BLaER1 (cell line): Measurements from ENCODE around the gene KCTD17.

Experiments
- H3K27ac ChIP-seq: shearing (Covaris generic); formaldehyde crosslinking; 2 replicates; pipeline ENCODE4 v1.8.1; 2022
- H3K27me3 ChIP-seq: shearing (Covaris generic); formaldehyde crosslinking; 2 replicates; pipeline ENCODE4 v1.8.1; 2022
- H3K36me3 ChIP-seq: shearing (Covaris generic); formaldehyde crosslinking; 2 replicates; pipeline ENCODE4 v1.8.1; 2022
- H3K4me1 ChIP-seq: shearing (Covaris generic); formaldehyde crosslinking; 2 replicates; pipeline ENCODE4 v1.8.1; 2022
- H3K4me2 ChIP-seq: shearing (Covaris generic); formaldehyde crosslinking; 2 replicates; pipeline ENCODE4 v1.8.1; 2022
- H3K4me3 ChIP-seq: shearing (Covaris generic); formaldehyde crosslinking; 2 replicates; pipeline ENCODE4 v1.8.1; 2022
- H3K9ac ChIP-seq: shearing (Covaris generic); formaldehyde crosslinking; 2 replicates; pipeline ENCODE4 v1.8.1; 2022
- H3K9me3 ChIP-seq: shearing (Covaris generic); formaldehyde crosslinking; 2 replicates; pipeline ENCODE4 v1.8.1; 2022
- H4K20me1 ChIP-seq: shearing (Covaris generic); formaldehyde crosslinking; 2 replicates; pipeline ENCODE4 v1.8.1; 2022
- Cebpa-rat ChIP-seq: shearing (Covaris generic); IDR thresholded peaks from 2 replicates; pipeline ENCODE4 v1.8.1; 2022

The KCTD17 gene

GRCh38 chr22:37074537-37074936 lies 23.0 kb downstream of the KCTD17 start:
- peaks cover 18% of the 10 kb centered on the region for H3K4me1 ChIP-seq
- no peaks in the 10 kb centered on the region for H4K20me1 ChIP-seq
- TF ChIP-seq Cebpa-rat = no peak
- H3K9me3 ChIP-seq = 0 out of 2 replicates have a peak, but pooled peaks cover 9% of the 10 kb centered on the region
- no peak overlapping the region for H3K4me2 ChIP-seq
- no peak overlapping the region for H3K4me3 ChIP-seq
- H3K36me3 ChIP-seq = no peaks in the 10 kb centered on the region
- no peak overlapping the region for H3K9ac ChIP-seq
- H3K27ac ChIP-seq = no peak overlapping the region
- H3K27me3 ChIP-seq = peaks cover 8% of the 10 kb centered on the region; the same call in 1 of the 2 replicates

- Histone ChIP-seq H3K36me3 (no peaks in the 10 kb centered on the region), H3K4me2 (no peak overlapping the region), H3K27me3 (peaks cover 3% of the 10 kb centered on the region; the same call in 1 of the 2 replicates), H4K20me1 (no peaks in the 10 kb centered on the region), H3K27ac (no peak overlapping the region), H3K4me1 (peaks cover 23% of the 10 kb centered on the region), H3K9me3 (0 out of 2 replicates have a peak, but pooled peaks cover 9% of the 10 kb centered on the region), H3K4me3 (no peak overlapping the region), H3K9ac (no peak overlapping the region)
- no peak for TF ChIP-seq Cebpa-rat
Measured at GRCh38 chr22:37075046-37075445, 23.5 kb downstream of the KCTD17 start.

GRCh38 chr22:37075822-37076433 lies 24.4 kb downstream of the KCTD17 start:
- no peak for TF ChIP-seq Cebpa-rat
- Histone ChIP-seq H3K27me3 (no peaks in the 10 kb centered on the region), H4K20me1 (no peaks in the 10 kb centered on the region), H3K36me3 (no peaks in the 10 kb centered on the region), H3K4me2 (no peak overlapping the region), H3K4me1 (peaks cover 32% of the 10 kb centered on the region), H3K27ac (no peak overlapping the region), H3K9me3 (0 out of 2 replicates have a peak, but pooled peaks cover 9% of the 10 kb centered on the region), H3K4me3 (no peak overlapping the region), H3K9ac (no peak overlapping the region)

- Histone ChIP-seq H3K27me3 (no peaks in the 10 kb centered on the region), H3K9me3 (no peaks in the 10 kb centered on the region), H3K9ac (no peak overlapping the region), H4K20me1 (no peaks in the 10 kb centered on the region), H3K4me1 (peaks cover 48% of the 10 kb centered on the region), H3K4me3 (no peak overlapping the region), H3K27ac (0 out of 2 replicates have a peak overlapping the region, but pooled peaks have one; percentile 7), H3K36me3 (no peaks in the 10 kb centered on the region), H3K4me2 (peak overlapping the region; percentile 58)
- TF ChIP-seq Cebpa-rat = no peak
Measured at GRCh38 chr22:37077802-37078448, 26.4 kb downstream of the KCTD17 start.

- Histone ChIP-seq H3K36me3 (no peaks in the 10 kb centered on the region), H3K4me3 (no peak overlapping the region), H3K9ac (no peak overlapping the region), H3K9me3 (no peaks in the 10 kb centered on the region), H3K4me2 (peak overlapping the region; percentile 74), H3K27me3 (no peaks in the 10 kb centered on the region), H3K27ac (no peak overlapping the region), H3K4me1 (peaks cover 48% of the 10 kb centered on the region), H4K20me1 (no peaks in the 10 kb centered on the region)
- no peak for TF ChIP-seq Cebpa-rat
Measured at GRCh38 chr22:37079158-37079557, 27.6 kb downstream of the KCTD17 start.

GRCh38 chr22:37079668-37080171 lies 28.2 kb downstream of the KCTD17 start:
- Histone ChIP-seq H3K27ac (peak overlapping the region; percentile 59), H3K9ac (peak overlapping the region; percentile 25; the same call in 1 of the 2 replicates), H3K27me3 (no peaks in the 10 kb centered on the region), H4K20me1 (no peaks in the 10 kb centered on the region), H3K4me1 (peaks cover 48% of the 10 kb centered on the region), H3K9me3 (no peaks in the 10 kb centered on the region), H3K4me3 (no peak overlapping the region), H3K4me2 (peak overlapping the region; percentile 74), H3K36me3 (no peaks in the 10 kb centered on the region)
- no peak for TF ChIP-seq Cebpa-rat

GRCh38 chr22:37080438-37080837 lies 28.9 kb downstream of the KCTD17 start:
- Histone ChIP-seq H3K4me3 (no peak overlapping the region), H3K4me1 (peaks cover 53% of the 10 kb centered on the region), H3K36me3 (no peaks in the 10 kb centered on the region), H3K4me2 (peak overlapping the region; percentile 74), H3K9ac (peak overlapping the region; percentile 25; the same call in 1 of the 2 replicates), H3K27ac (peak overlapping the region; percentile 59), H4K20me1 (no peaks in the 10 kb centered on the region), H3K9me3 (no peaks in the 10 kb centered on the region), H3K27me3 (no peaks in the 10 kb centered on the region)
- no peak for TF ChIP-seq Cebpa-rat

- Histone ChIP-seq H3K9ac (no peak overlapping the region), H3K4me3 (no peak overlapping the region), H3K27me3 (no peaks in the 10 kb centered on the region), H3K4me1 (peaks cover 57% of the 10 kb centered on the region), H3K9me3 (no peaks in the 10 kb centered on the region), H3K27ac (0 out of 2 replicates have a peak overlapping the region, but pooled peaks have one; percentile 59), H4K20me1 (no peaks in the 10 kb centered on the region), H3K4me2 (peak overlapping the region; percentile 74), H3K36me3 (no peaks in the 10 kb centered on the region)
- TF ChIP-seq Cebpa-rat = no peak
Measured at GRCh38 chr22:37080838-37081237, 29.3 kb downstream of the KCTD17 start.

- TF ChIP-seq Cebpa-rat = no peak
- H3K27ac ChIP-seq = no peak overlapping the region
- no peaks in the 10 kb centered on the region for H4K20me1 ChIP-seq
- no peaks in the 10 kb centered on the region for H3K27me3 ChIP-seq
- H3K4me1 ChIP-seq = peaks cover 61% of the 10 kb centered on the region
- H3K9ac ChIP-seq = no peak overlapping the region
- H3K9me3 ChIP-seq = no peaks in the 10 kb centered on the region
- H3K4me3 ChIP-seq = no peak overlapping the region
- no peaks in the 10 kb centered on the region for H3K36me3 ChIP-seq
- peak overlapping the region; percentile 74; the same call in 1 of the 2 replicates for H3K4me2 ChIP-seq
Measured at GRCh38 chr22:37082251-37082873, 30.8 kb downstream of the KCTD17 start.

- Histone ChIP-seq H3K9ac (no peak overlapping the region), H4K20me1 (no peaks in the 10 kb centered on the region), H3K4me1 (peaks cover 50% of the 10 kb centered on the region), H3K36me3 (no peaks in the 10 kb centered on the region), H3K27ac (no peak overlapping the region), H3K27me3 (no peaks in the 10 kb centered on the region), H3K9me3 (no peaks in the 10 kb centered on the region), H3K4me3 (no peak overlapping the region), H3K4me2 (no peak overlapping the region)
- no peak for TF ChIP-seq Cebpa-rat
Measured at GRCh38 chr22:37083914-37084313, 32.4 kb downstream of the KCTD17 start.
